ENCODE measurements around the gene ZBTB40. TPM values are rescaled to one million over a fixed set of nuclear protein-coding genes. Genes with fewer than 3 reads are reported as not detected.

ZBTB40 gene
- polyA plus RNA-seq, 1 of the 3 experiments (the other 2 are of a cell fraction), result 5.0 TPM

DNA sequence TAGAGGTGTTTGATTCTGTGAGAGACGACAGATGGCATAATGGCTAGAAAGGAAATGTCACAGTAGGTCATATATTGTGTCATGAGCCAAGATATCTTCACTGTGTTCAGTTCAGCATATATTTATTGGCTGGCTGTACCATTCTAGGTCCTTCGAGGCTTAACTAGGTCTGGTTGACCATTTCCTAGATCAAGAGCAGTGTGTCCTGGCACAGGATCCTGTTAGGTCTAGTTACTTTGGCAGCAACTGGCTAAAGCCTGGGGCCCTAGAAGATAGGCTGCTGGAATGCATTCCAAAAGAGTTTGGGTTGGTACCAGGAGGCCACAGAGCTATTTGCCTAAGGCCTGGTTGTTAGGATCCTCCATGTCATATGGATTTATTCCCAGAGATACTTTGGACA is 20.9 kb downstream of the ZBTB40 start:
- Histone ChIP-seq H3K4me2 (no peak overlapping the region), H3K9ac (no peak overlapping the region), H3K9me3 (no peaks in the 10 kb centered on the region), H2AFZ (ENCODE audit: low read depth) (no peak overlapping the region), H3K4me1 (ENCODE audit: control insufficient read depth in 1 of 2, insufficient read depth in 2 of 2, low read depth in 1 of 2, low read length in 1 of 2) (peaks cover 5 to 31% of the 10 kb centered on the region in 2 experiments; a peak in 2 of 4 replicates), H3K79me2 (ENCODE audit: insufficient read depth) (peaks cover 9% of the 10 kb centered on the region), H3K27me3 (ENCODE audit: insufficient read depth) (no peaks in the 10 kb centered on the region), H4K20me1 (ENCODE audit: insufficient read depth) (no peaks in the 10 kb centered on the region), H3K36me3 (replicated peaks in 1 of 2; ENCODE audit: control insufficient read depth in 1 of 2, insufficient read depth in 2 of 2, low read length in 1 of 2) (no peaks in the 10 kb centered on the region), H3K4me3 (ENCODE audit: low read depth in 2 of 2, low read length in 1 of 2) (no peak overlapping the region), H3K27ac (ENCODE audit: low read depth in 2 of 2, low read length in 1 of 2) (0 out of 4 replicates have a peak overlapping the region, but pooled peaks of 1 of the 2 experiments have one; percentile 3), H3K9me2 (no peaks in the 10 kb centered on the region), H3F3A (replicated peaks; ENCODE audit: insufficient read depth) (no peaks in the 10 kb centered on the region)
- 100% methylated on average over 2 of the region's 2 CpGs for WGBS (ENCODE audit: low lambda C conversion rate)
- ChIA-PET POLR2A (no interaction called here), CTCF (interaction anchor here (1.0 to 2.5 kb wide), 5 partner anchors 11 to 169 kb away, joined by 3 to 8 read pairs (median 4); no protein-coding TSS in a partner anchor)
- no peak for DNase-seq
- TF ChIP-seq ELF1 (IDR thresholded peaks at IDR 0.05) (no peak), SIN3A (IDR thresholded peaks at IDR 0.05; ENCODE audit: borderline replicate concordance, low read depth, low read length) (no peak), FOXM1 (IDR thresholded peaks at IDR 0.05; ENCODE audit: low read depth) (no peak), TEAD4 (IDR thresholded peaks at IDR 0.05; ENCODE audit: borderline replicate concordance, insufficient read depth) (no peak), FOXJ3 (CRISPR knock-in tag; IDR thresholded peaks at IDR 0.05) (no peak), RAD21 (IDR thresholded peaks at IDR 0.05; ENCODE audit: low read length) (no peak), MXI1 (IDR thresholded peaks at IDR 0.05; ENCODE audit: low read depth, low read length) (no peak), TAF1 (IDR thresholded peaks at IDR 0.05; ENCODE audit: borderline replicate concordance, low read depth, low read length) (no peak), SMC3 (IDR thresholded peaks at IDR 0.05; ENCODE audit: low read depth, low read length) (no peak), RXRA (IDR thresholded peaks at IDR 0.05; ENCODE audit: borderline replicate concordance, low read depth) (no peak), RFX5 (IDR thresholded peaks at IDR 0.05; ENCODE audit: low read length) (no peak), FOSL2 (IDR thresholded peaks at IDR 0.05; ENCODE audit: borderline replicate concordance, low read depth) (no peak), MEF2A (IDR thresholded peaks at IDR 0.05; ENCODE audit: borderline replicate concordance, low read depth) (no peak)
- TF ChIP-seq, protein P1, sequence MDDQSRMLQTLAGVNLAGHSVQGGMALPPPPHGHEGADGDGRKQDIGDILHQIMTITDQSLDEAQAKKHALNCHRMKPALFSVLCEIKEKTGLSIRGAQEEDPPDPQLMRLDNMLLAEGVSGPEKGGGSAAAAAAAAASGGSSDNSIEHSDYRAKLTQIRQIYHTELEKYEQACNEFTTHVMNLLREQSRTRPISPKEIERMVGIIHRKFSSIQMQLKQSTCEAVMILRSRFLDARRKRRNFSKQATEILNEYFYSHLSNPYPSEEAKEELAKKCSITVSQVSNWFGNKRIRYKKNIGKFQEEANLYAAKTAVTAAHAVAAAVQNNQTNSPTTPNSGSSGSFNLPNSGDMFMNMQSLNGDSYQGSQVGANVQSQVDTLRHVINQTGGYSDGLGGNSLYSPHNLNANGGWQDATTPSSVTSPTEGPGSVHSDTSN (IDR thresholded peaks at IDR 0.05), result no peak
- TF ChIP-seq, protein P2, sequence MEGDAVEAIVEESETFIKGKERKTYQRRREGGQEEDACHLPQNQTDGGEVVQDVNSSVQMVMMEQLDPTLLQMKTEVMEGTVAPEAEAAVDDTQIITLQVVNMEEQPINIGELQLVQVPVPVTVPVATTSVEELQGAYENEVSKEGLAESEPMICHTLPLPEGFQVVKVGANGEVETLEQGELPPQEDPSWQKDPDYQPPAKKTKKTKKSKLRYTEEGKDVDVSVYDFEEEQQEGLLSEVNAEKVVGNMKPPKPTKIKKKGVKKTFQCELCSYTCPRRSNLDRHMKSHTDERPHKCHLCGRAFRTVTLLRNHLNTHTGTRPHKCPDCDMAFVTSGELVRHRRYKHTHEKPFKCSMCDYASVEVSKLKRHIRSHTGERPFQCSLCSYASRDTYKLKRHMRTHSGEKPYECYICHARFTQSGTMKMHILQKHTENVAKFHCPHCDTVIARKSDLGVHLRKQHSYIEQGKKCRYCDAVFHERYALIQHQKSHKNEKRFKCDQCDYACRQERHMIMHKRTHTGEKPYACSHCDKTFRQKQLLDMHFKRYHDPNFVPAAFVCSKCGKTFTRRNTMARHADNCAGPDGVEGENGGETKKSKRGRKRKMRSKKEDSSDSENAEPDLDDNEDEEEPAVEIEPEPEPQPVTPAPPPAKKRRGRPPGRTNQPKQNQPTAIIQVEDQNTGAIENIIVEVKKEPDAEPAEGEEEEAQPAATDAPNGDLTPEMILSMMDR (IDR thresholded peaks at IDR 0.05), result no peak
- TF ChIP-seq, protein P3, sequence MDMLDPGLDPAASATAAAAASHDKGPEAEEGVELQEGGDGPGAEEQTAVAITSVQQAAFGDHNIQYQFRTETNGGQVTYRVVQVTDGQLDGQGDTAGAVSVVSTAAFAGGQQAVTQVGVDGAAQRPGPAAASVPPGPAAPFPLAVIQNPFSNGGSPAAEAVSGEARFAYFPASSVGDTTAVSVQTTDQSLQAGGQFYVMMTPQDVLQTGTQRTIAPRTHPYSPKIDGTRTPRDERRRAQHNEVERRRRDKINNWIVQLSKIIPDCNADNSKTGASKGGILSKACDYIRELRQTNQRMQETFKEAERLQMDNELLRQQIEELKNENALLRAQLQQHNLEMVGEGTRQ (IDR thresholded peaks at IDR 0.05; ENCODE audit: borderline replicate concordance, low read depth, low read length), result no peak
- TF ChIP-seq, protein P4, sequence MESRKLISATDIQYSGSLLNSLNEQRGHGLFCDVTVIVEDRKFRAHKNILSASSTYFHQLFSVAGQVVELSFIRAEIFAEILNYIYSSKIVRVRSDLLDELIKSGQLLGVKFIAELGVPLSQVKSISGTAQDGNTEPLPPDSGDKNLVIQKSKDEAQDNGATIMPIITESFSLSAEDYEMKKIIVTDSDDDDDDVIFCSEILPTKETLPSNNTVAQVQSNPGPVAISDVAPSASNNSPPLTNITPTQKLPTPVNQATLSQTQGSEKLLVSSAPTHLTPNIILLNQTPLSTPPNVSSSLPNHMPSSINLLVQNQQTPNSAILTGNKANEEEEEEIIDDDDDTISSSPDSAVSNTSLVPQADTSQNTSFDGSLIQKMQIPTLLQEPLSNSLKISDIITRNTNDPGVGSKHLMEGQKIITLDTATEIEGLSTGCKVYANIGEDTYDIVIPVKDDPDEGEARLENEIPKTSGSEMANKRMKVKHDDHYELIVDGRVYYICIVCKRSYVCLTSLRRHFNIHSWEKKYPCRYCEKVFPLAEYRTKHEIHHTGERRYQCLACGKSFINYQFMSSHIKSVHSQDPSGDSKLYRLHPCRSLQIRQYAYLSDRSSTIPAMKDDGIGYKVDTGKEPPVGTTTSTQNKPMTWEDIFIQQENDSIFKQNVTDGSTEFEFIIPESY (IDR thresholded peaks at IDR 0.05; ENCODE audit: borderline replicate concordance, low read depth), result no peak
